GM20000 (cell line): ENCODE data around the gene DGKG.

Source experiments
- DNase-seq: peaks from one replicate; pipeline ENCODE4 v3.0.0; 2012; ENCODE audit warnings: low spot score
- TF ChIP-seq, protein P1 (sequence below): IDR thresholded peaks from 2 replicates; pipeline ENCODE4 v1.5.1; 2012; ENCODE audit warnings: mild to moderate bottlenecking, control low read depth; ENCODE audit errors: extremely low read depth, missing control alignments

DGKG gene

DNA sequence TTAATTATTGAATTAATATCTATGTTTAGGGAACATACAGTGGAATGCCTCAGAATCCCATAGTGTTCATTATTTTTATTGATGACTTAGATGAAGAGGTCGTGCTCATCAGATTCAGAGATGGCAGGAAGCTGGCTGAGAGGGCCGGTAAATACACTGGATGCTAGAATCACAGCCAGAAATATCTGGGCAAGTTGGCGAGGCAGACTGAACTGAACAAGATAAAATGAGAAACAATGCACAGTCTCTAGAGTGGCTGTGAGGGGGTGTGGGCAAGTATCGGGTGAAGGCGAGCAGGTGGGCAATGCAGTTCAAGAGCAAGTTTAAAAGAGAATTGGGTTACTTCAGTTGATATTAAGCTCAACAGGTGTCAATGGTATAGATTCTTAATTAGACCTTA, 5.9 kb downstream of the DGKG start:
- TF ChIP-seq, protein P1, sequence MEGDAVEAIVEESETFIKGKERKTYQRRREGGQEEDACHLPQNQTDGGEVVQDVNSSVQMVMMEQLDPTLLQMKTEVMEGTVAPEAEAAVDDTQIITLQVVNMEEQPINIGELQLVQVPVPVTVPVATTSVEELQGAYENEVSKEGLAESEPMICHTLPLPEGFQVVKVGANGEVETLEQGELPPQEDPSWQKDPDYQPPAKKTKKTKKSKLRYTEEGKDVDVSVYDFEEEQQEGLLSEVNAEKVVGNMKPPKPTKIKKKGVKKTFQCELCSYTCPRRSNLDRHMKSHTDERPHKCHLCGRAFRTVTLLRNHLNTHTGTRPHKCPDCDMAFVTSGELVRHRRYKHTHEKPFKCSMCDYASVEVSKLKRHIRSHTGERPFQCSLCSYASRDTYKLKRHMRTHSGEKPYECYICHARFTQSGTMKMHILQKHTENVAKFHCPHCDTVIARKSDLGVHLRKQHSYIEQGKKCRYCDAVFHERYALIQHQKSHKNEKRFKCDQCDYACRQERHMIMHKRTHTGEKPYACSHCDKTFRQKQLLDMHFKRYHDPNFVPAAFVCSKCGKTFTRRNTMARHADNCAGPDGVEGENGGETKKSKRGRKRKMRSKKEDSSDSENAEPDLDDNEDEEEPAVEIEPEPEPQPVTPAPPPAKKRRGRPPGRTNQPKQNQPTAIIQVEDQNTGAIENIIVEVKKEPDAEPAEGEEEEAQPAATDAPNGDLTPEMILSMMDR: no peak
- DNase-seq: no peak

DNA sequence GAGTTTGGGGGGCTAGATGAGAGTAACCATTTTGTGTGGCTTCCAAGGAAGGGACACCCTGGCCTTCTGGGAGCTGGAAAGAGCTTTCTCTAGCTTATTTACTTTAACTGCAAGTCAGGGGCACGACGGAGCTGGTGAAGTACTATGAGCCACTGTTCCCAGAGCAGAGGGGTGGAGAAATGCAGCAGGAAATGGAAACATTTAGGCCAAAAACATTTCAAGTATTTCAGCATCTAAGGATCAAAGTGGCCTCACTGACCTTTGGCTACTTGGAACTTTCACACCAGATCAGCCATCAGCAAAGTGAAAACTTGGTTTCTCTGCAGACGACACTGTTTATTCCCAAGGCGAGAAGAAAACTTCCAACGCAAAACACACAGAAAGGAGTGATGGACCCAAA, 7.9 kb downstream of the DGKG start:
- TF ChIP-seq, protein P1: no peak
- no peak for DNase-seq

DNA sequence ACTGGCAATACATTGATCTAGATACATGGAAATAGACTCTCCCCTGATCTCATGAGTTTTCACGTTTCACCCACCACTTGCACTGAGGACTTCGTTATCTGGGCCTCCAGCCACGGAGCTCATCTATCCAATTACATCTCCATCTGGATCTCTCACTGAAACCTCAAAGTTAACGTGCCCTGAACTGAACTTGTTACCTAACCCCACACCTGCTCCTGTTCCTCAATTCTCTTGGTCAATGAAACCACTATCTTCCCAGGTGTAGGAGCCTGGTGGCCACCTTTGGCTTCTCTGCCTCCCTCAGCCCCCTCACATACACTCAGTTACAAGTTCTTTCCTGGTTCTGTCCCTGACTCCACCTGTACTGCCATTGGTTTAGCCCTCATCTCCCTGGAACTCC, 9.7 kb downstream of the DGKG start:
- TF ChIP-seq, protein P1: no peak
- DNase-seq: no peak

DNA sequence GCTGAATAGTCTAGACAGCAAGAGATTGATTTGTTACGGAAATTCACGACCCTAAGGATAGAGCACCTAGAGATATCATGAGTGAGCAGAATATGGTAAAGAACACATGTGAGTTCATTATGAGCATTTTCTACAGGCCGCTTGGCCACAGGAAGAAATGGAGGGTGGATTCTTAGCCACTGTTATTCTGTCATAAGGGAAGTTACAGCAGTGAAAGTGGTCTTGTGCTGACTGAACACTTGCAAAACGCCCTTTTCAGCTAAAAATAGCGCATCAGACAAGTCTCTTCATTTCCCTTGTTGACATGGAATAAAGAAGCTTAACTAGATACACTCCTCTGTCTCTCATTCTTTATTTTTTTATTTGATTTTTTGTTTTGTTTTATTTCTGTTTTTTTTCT, 19.8 kb downstream of the DGKG start:
- peak; percentile 50 for DNase-seq
- TF ChIP-seq, protein P1: no peak

DNA sequence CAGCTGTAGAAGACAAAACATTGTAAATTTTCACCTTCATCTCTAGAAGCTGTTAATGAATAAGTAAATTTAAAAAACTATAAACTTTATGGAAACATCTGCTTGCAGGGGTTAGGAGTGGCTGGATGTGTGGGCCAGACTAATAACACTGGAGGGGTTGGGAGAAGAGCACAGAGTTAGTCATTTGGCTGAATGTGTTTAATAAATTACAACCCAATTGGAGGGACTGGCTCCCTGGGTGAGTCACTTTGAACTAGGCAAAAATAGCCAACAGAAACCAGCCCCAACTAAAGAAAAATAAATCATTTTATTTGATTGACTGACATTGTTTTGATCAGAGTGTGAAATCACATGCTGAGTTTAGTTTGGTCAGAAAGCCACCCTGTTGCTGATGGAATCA, 21.8 kb downstream of the DGKG start:
- no peak for DNase-seq
- TF ChIP-seq, protein P1: no peak

DNA sequence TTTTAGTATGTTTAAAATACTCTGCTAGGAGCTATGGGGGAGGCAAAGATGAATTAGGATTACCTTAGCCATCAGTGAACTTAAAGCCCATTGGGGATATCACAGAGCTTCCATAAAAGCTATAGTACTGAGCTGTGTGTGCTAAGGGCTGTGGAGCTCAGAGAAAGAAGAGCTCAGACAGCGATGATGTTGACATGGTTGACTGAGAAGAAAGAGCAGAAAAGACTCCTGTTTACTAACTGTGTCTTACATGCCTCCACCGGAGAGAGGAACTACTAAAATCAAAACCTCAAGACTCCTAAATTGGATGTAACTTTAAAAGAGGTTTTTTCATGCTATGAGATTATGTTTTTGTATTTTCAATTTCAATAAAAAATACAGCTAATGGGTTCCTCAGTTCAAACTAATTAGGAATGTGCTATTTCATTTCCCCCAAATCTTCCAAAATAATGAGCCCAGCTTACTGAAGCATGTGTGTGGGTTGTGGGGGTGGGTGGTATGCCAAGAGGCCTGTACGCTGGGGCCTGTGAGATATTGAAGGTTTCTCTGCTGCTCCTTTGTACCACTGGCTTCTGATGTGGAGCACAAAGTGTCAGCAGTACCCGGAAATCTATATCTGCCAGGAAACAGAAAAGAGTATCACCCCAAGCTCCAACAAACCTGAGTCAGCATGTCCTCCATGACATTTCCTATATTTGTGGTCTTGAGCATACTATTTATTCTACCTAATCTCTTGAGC, 22.7 kb downstream of the DGKG start:
- TF ChIP-seq, protein P1: no peak

DNA sequence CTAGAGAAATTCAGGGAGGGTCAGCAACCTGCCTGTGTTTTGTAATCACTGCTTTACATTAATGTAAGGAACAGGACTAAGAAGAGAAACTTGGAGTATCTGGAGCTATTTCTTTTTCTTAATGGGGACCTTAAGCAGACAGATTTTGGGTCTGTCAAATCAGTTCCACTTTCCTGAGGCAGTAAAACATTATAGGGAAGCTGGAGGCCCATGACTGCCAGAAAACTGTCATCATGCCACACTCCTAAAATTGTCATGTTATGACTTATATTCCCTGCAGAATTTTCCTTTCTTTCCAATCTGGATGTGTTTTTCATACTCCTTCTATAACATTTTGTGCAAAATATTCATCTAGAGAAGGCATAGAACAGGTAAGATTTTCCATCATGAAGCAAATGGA, 28.8 kb downstream of the DGKG start:
- TF ChIP-seq, protein P1: no peak
- no peak for DNase-seq

More for the DNA sequence above, 22.7 kb downstream of the DGKG start:
- DNase-seq: peak; percentile 27
